Measurements from ENCODE around the gene CXCR4. TPM values are rescaled to one million over a fixed set of nuclear protein-coding genes. Genes with fewer than 3 reads are reported as not detected.

Gene CXCR4
- total RNA-seq, 1 donor from 2014 or later: not detected

DNA sequence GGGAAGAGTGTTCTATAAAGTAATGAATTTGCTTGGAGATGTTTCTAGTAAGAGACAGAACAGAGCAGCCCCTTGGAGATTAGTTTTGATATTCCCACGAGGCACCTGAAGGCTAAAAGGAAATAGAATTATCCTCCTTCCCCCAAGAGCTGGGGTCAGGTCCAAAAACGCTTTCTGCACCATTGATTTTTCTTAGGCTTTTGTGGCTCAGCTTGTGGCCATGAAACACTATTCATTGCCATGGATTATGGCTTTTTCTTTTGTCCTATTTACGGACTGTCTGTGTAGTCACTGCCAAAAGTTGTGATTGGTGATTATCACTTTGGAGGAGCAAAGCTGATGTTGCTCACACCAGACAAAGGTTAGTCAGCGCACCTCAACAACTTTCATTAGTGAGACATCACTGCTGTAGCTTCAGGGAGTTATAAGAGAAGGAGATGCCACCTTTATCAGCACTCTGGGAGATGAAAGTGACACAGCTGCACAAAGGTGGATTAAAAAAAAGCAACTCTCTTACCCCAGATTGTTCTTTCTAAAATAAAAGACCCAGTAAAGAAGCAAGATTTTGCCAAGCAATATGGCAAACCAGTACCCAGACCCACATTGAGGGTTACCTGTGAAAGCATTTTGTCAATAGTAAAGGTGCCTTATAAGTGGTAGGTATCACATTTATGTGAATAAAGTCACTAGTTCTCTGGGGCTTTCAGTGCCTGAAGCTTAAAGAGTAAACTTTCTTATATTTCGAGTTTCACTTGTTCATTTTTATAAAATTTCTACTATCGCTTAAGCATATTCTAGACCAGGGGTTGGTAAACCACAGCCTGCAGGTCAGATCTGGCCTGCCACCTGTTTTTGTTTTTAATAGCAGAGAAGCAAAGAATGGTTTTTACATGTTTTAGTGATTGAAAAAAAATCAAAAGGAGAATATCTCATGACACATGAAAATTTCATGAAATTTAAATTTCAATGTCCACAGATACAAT is 10.6 kb downstream of the CXCR4 start:
- no peak for DNase-seq (ENCODE audit: extremely low spot score, unreplicated experiment)
- Mint-ChIP-seq H3K9me3 (ENCODE audit: unreplicated experiment) (no peaks in the 10 kb centered on the region), H3K4me3 (ENCODE audit: unreplicated experiment) (no peak overlapping the region), H3K27me3 (ENCODE audit: unreplicated experiment) (peaks cover 35% of the 10 kb centered on the region), H3K27ac (ENCODE audit: unreplicated experiment) (no peak overlapping the region), H3K36me3 (ENCODE audit: unreplicated experiment) (no peaks in the 10 kb centered on the region), H3K4me1 (ENCODE audit: unreplicated experiment) (no peaks in the 10 kb centered on the region)
- TF ChIP-seq, protein P1, sequence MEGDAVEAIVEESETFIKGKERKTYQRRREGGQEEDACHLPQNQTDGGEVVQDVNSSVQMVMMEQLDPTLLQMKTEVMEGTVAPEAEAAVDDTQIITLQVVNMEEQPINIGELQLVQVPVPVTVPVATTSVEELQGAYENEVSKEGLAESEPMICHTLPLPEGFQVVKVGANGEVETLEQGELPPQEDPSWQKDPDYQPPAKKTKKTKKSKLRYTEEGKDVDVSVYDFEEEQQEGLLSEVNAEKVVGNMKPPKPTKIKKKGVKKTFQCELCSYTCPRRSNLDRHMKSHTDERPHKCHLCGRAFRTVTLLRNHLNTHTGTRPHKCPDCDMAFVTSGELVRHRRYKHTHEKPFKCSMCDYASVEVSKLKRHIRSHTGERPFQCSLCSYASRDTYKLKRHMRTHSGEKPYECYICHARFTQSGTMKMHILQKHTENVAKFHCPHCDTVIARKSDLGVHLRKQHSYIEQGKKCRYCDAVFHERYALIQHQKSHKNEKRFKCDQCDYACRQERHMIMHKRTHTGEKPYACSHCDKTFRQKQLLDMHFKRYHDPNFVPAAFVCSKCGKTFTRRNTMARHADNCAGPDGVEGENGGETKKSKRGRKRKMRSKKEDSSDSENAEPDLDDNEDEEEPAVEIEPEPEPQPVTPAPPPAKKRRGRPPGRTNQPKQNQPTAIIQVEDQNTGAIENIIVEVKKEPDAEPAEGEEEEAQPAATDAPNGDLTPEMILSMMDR (IDR thresholded peaks at IDR 0.05): no peak

DNA sequence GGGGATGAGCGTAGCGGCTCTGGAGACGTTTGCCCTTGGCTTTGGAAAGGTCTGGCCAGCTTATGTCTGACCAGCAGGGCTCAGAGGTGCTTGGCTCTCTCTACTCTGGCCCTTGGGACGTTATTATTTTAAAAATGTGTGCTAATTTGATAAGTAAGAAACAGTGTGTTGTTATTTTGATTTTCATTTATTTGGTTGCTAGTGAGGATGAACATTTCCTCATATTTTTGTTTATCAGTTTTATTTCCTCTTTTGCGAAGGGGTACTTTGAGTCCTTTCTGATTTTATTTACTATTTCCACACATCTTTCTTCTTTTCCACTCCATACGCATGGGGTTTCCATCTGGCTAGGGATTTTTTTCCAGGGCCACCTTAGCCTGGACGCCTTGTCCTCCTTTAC is 11.4 kb downstream of the CXCR4 start:
- Mint-ChIP-seq H3K27ac (ENCODE audit: unreplicated experiment) (no peak overlapping the region), H3K4me3 (ENCODE audit: unreplicated experiment) (no peak overlapping the region), H3K27me3 (ENCODE audit: unreplicated experiment) (peaks cover 34% of the 10 kb centered on the region)

DNA sequence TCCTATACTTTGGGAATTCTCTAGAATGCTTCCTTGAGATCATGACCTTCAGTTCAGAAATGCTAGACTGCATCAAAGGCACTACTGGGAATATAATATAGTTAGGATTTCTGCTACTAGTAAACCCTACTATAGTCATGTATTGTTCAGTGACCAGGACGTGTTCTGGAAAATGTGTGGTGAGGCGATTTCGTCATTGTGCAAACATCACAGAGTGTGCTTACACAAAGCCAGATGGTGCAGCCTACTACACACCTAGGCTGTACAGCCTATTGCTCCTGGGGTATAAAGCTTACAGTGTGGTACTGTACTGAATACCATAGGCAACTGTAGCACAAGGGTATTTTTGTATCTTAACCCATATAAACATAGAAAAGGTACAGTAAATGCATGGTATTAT is 13.0 kb downstream of the CXCR4 start:
- Mint-ChIP-seq H3K36me3 (ENCODE audit: unreplicated experiment) (no peaks in the 10 kb centered on the region), H3K4me3 (ENCODE audit: unreplicated experiment) (no peak overlapping the region), H3K27me3 (ENCODE audit: unreplicated experiment) (peaks cover 24% of the 10 kb centered on the region), H3K9me3 (ENCODE audit: unreplicated experiment) (no peaks in the 10 kb centered on the region), H3K4me1 (ENCODE audit: unreplicated experiment) (no peaks in the 10 kb centered on the region), H3K27ac (ENCODE audit: unreplicated experiment) (no peak overlapping the region)
- TF ChIP-seq, protein P1 (IDR thresholded peaks at IDR 0.05): no peak
- no peak for DNase-seq (ENCODE audit: extremely low spot score, unreplicated experiment)

More for the DNA sequence above, 11.4 kb downstream of the CXCR4 start:
- H3K9me3 Mint-ChIP-seq (ENCODE audit: unreplicated experiment): no peaks in the 10 kb centered on the region
- no peaks in the 10 kb centered on the region for H3K4me1 Mint-ChIP-seq (ENCODE audit: unreplicated experiment)
- TF ChIP-seq, protein P1 (IDR thresholded peaks at IDR 0.05): no peak
- DNase-seq (ENCODE audit: extremely low spot score, unreplicated experiment): no peak
- no peaks in the 10 kb centered on the region for H3K36me3 Mint-ChIP-seq (ENCODE audit: unreplicated experiment)

DNA sequence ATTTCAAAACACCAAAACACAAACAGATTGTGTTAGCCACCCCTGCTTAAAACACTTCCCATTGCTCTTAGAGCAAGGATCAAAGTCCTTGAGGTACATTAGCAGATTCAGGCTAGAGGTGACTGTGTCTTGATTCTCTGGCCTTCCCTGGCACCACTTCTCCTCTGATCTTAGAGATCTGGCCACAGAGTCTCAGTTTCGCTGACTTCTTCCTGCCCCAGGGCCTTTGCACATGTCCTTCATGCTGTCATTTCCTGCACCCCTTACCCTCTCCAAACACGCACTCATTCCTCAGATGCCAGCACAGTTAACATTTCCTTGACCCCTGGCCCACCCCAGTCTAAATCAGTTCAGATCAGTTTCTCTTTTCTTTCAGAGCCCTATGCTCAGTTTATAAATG is 16.9 kb downstream of the CXCR4 start:
- TF ChIP-seq, protein P1 (IDR thresholded peaks at IDR 0.05): no peak
- H3K36me3 Mint-ChIP-seq (ENCODE audit: unreplicated experiment): no peaks in the 10 kb centered on the region
- no peak overlapping the region for H3K27ac Mint-ChIP-seq (ENCODE audit: unreplicated experiment)
- no peak for DNase-seq (ENCODE audit: extremely low spot score, unreplicated experiment)
- no peaks in the 10 kb centered on the region for H3K9me3 Mint-ChIP-seq (ENCODE audit: unreplicated experiment)
- no peaks in the 10 kb centered on the region for H3K4me1 Mint-ChIP-seq (ENCODE audit: unreplicated experiment)
- H3K4me3 Mint-ChIP-seq (ENCODE audit: unreplicated experiment): no peak overlapping the region
- H3K27me3 Mint-ChIP-seq (ENCODE audit: unreplicated experiment): no peaks in the 10 kb centered on the region

DNA sequence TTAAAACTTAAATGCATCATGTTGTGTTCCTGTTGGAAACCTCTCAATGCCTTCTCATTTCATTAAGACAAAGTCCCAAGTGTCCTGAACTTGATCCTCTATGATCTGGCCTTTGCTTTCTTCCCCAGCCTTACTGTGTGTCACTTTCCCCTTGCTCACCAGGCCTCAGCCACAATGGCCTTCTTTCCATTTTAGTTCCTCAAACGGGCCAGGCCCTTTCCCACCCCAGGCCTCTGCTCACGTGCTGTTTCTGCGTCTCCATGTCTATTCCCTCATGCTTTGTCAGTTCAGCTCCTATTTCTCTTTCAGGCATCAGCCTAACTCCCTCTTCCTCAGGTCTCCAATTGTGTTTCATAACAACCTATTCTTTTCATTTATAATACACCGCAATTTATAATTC is 19.5 kb downstream of the CXCR4 start:
- no peaks in the 10 kb centered on the region for H3K36me3 Mint-ChIP-seq (ENCODE audit: unreplicated experiment)
- no peaks in the 10 kb centered on the region for H3K4me1 Mint-ChIP-seq (ENCODE audit: unreplicated experiment)
- no peak overlapping the region for H3K27ac Mint-ChIP-seq (ENCODE audit: unreplicated experiment)
- TF ChIP-seq, protein P1 (IDR thresholded peaks at IDR 0.05): no peak
- no peak for DNase-seq (ENCODE audit: extremely low spot score, unreplicated experiment)
- H3K4me3 Mint-ChIP-seq (ENCODE audit: unreplicated experiment): no peak overlapping the region
- no peaks in the 10 kb centered on the region for H3K9me3 Mint-ChIP-seq (ENCODE audit: unreplicated experiment)
- H3K27me3 Mint-ChIP-seq (ENCODE audit: unreplicated experiment): peaks cover under 1% of the 10 kb centered on the region
